ENCODE data around the gene IFNE. TPM values are rescaled to one million over a fixed set of nuclear protein-coding genes. Genes with fewer than 3 reads are reported as not detected.

IFNE gene
- total and polyA plus RNA-seq, 11 donors = 0.68 TPM; not detected in 10

DNA sequence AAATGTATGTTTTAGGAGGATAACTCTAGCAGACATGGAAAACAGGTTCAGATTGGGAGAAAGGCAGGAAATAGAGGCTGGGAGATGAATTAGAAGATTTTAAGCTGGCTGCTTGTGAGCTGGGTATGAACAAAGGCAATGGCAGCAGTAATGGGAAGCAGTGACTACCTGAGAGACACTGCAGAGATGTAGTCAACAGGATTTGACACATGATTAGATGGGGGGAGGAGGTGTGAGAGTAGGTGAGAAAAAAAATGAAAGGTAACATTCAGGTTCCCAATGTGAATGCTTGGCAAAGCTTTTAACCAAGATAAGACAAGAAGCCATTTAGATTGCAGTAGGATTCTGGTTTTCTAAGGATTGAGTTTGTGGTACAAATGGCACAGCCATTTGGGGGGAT lies 22.8 kb upstream of the IFNE start:
- H3K27me3 ChIP-seq = no peaks in the 10 kb centered on the region
- no peaks in the 10 kb centered on the region for H3K9me3 ChIP-seq
- H3K36me3 ChIP-seq = no peaks in the 10 kb centered on the region
- TF ChIP-seq, protein P1, sequence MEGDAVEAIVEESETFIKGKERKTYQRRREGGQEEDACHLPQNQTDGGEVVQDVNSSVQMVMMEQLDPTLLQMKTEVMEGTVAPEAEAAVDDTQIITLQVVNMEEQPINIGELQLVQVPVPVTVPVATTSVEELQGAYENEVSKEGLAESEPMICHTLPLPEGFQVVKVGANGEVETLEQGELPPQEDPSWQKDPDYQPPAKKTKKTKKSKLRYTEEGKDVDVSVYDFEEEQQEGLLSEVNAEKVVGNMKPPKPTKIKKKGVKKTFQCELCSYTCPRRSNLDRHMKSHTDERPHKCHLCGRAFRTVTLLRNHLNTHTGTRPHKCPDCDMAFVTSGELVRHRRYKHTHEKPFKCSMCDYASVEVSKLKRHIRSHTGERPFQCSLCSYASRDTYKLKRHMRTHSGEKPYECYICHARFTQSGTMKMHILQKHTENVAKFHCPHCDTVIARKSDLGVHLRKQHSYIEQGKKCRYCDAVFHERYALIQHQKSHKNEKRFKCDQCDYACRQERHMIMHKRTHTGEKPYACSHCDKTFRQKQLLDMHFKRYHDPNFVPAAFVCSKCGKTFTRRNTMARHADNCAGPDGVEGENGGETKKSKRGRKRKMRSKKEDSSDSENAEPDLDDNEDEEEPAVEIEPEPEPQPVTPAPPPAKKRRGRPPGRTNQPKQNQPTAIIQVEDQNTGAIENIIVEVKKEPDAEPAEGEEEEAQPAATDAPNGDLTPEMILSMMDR (IDR thresholded peaks at IDR 0.05) = no peak
- no peak for TF ChIP-seq POLR2A (IDR thresholded peaks at IDR 0.05)
- DNase-seq = no peak
- ATAC-seq = no peak
- H3K4me1 ChIP-seq = peaks cover 0 to 13% (median 0%) of the 10 kb centered on the region in 12 donors
- no peak overlapping the region for H3K4me3 ChIP-seq
- no peak overlapping the region for H3K27ac ChIP-seq
- intact Hi-C loops (cut with DNase I) = no loop called here

DNA sequence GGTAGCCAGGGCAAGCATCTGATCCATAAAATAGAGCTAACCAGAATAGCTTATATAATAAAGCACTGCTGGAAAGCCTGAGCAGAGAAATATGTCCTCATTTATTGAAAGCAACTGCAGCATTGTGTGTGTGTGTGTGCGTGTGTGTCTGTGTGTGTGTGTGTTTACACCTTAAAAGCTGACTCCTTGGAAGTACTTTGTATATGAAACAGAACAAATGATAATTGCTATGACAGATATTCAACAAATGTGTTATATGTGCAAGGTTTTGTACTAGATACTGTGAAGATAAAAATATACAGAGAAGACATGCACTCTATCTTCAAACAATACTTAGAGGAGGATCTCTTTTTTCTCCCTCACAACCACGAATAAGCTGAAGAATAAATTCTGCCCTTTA lies 22.0 kb upstream of the IFNE start:
- intact Hi-C loops (cut with DNase I) = no loop called here
- ATAC-seq (no peak), DNase-seq (no peak)
- 74 to 83% (median 76%) methylated on average over 2 of the region's 2 CpGs for WGBS, 4 donors
- H3K27me3 ChIP-seq = no peaks in the 10 kb centered on the region
- H3K36me3 ChIP-seq = no peaks in the 10 kb centered on the region
- H3K27ac ChIP-seq = no peak overlapping the region
- no peaks in the 10 kb centered on the region for H3K9me3 ChIP-seq
- no peak for TF ChIP-seq POLR2A (IDR thresholded peaks at IDR 0.05)
- TF ChIP-seq, protein P1 (IDR thresholded peaks at IDR 0.05) = no peak
- no peak overlapping the region for H3K4me3 ChIP-seq
- H3K4me1 ChIP-seq = peaks cover 0 to 13% (median 0%) of the 10 kb centered on the region in 12 donors

DNA sequence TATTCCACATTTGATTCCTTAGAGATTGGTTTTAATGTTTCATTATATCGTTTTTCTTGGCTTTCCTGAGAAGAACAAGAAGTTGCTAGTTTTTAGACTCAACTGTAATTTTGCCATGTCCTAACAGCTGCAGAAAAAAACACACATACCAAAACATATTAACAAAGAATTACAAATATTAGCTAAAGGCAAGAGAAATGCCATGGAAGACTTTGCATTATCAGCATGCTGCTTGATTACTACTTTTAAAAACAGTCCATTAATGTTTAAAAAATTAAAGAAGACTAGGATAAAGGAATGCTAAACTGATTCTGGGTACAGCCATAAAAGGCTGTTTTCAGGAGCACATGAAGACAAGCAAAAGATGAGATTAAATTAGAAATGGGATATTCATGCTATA lies 20.5 kb upstream of the IFNE start:
- no peaks in the 10 kb centered on the region for H3K9me3 ChIP-seq
- DNase-seq (no peak), ATAC-seq (no peak)
- WGBS, 4 donors = 49 to 66% (median 63%) methylated on average over 1 of the region's 1 CpG
- H3K4me3 ChIP-seq = no peak overlapping the region
- H3K36me3 ChIP-seq = no peaks in the 10 kb centered on the region
- H3K4me1 ChIP-seq = peaks cover 0 to 13% (median 0%) of the 10 kb centered on the region in 12 donors
- intact Hi-C loops (cut with DNase I) = no loop called here
- no peak overlapping the region for H3K27ac ChIP-seq
- TF ChIP-seq, protein P1 (IDR thresholded peaks at IDR 0.05) = no peak
- TF ChIP-seq POLR2A (IDR thresholded peaks at IDR 0.05) = no peak
- no peaks in the 10 kb centered on the region for H3K27me3 ChIP-seq

DNA sequence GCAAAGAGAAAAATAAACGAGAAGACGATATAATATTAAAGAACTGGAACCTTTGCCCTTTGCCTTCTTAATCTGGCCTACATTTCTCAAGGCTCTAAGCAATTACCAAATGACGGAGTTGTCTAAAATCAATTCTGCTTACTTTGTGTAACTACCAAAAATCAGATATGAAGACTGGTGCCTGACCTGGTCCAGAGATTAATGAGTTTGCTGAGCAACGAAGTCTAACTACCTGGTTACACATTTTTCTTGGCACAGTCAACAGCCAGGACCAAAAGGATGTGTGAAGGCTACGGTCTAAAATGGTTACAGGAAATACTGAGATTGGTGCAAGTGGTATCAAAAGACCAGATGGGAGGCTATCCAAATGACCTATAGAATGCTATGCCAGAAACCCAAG lies 17.8 kb upstream of the IFNE start:
- H3K27ac ChIP-seq = no peak overlapping the region
- intact Hi-C loops (cut with DNase I) = no loop called here
- no peaks in the 10 kb centered on the region for H3K9me3 ChIP-seq
- DNase-seq (no peak), ATAC-seq (no peak)
- WGBS, 4 donors = 70 to 81% (median 77%) methylated on average over 5 of the region's 5 CpGs
- no peak for TF ChIP-seq POLR2A (IDR thresholded peaks at IDR 0.05)
- TF ChIP-seq, protein P1 (IDR thresholded peaks at IDR 0.05) = no peak
- H3K4me3 ChIP-seq = no peak overlapping the region
- H3K27me3 ChIP-seq = no peaks in the 10 kb centered on the region
- H3K4me1 ChIP-seq = no peaks in the 10 kb centered on the region
- H3K36me3 ChIP-seq = no peaks in the 10 kb centered on the region
